ENCODE measurements around the gene HOXA7.
A peak's percentile ranks its signal among the peaks of the same experiment; 100 is the strongest.

GRCh38 chr7:27143023-27143949, 13.2 kb downstream of the HOXA7 start, which contains the start of gene HOXA5:
- peak; percentile 42 to 82 (median 63) for TF ChIP-seq CTCF (IDR thresholded peaks at IDR 0.05)
- peak in 1 of 2 donors; percentile 51 for TF ChIP-seq POLR2A (IDR thresholded peaks at IDR 0.05)
- TF ChIP-seq EP300 (IDR thresholded peaks at IDR 0.05) = peak; percentile 51 to 68
